Colonic mucosa (tissue), 4 donors: ENCODE measurements around the gene OR52E1. TPM values are rescaled to one million over a fixed set of nuclear protein-coding genes. Genes with fewer than 3 reads are reported as not detected.

Source experiments
- DNase-seq: peaks from one replicate; pipeline ENCODE4 v3.0.0-alpha.2; 2020
- H3K27ac ChIP-seq: fragments of 200-600 bp; one replicate; pipeline ENCODE4 v1.8.0; 2021
- H3K27me3 ChIP-seq: fragments of 200-600 bp; one replicate; pipeline ENCODE4 v1.8.0; 2021
- H3K36me3 ChIP-seq: fragments of 200-600 bp; one replicate; pipeline ENCODE4 v1.8.0; 2021
- H3K4me1 ChIP-seq: fragments of 200-600 bp; one replicate; pipeline ENCODE4 v1.8.0; 2021; ENCODE audit warnings: mild to moderate bottlenecking
- H3K4me3 ChIP-seq: fragments of 200-600 bp; one replicate; pipeline ENCODE4 v1.8.0; 2021
- H3K9ac ChIP-seq, 2 donors: one replicate each; pipeline ENCODE4 v1.7.0; 2013; ENCODE audit warnings: control low read depth in 2 of 2, low read depth in 2 of 2, low read length in 2 of 2
- H3K9me3 ChIP-seq: fragments of 200-600 bp; one replicate; pipeline ENCODE4 v1.8.0; 2021
- CTCF ChIP-seq: fragments of 200-600 bp; IDR thresholded peaks from one replicate; pipeline ENCODE4 v1.8.0; 2022; ENCODE audit warnings: antibody characterized with exemption, mild to moderate bottlenecking
- intact Hi-C: fragments of 100-400 bp; cut with DNase I; formaldehyde crosslinking; loops from one replicate; pipeline ENCODE4 v1.14.1; 2022
- total RNA-seq, 2 donors: library from RNA; stranded (reverse); fragmentation: NEBNext Ultra II Directional in 1 of 2; extraction: Animal tissue kit (Norgen Biotek cat#: 25700) in 1 of 2; gene quantifications; one replicate each; pipeline ENCODE4 v1.2.1, GENCODE V29; 2021
- donor health status: healthy.
- donor health status: DM: no; HTN: no; CAD: no.
- donor health status: DM: no; HTN: no; CAD: no.

The OR52E1 gene
- total RNA-seq, 2 donors from 2014 or later = not detected

GRCh38 chr11:5065027-5065426 is 4.3 kb upstream of the OR52E1 start:
- DNase-seq = no peak
- Histone ChIP-seq H3K27me3 (no peaks in the 10 kb centered on the region), H3K9me3 (no peaks in the 10 kb centered on the region), H3K4me3 (no peak overlapping the region), H3K27ac (no peak overlapping the region), H3K9ac (no peak overlapping the region), H3K4me1 (no peaks in the 10 kb centered on the region), H3K36me3 (no peaks in the 10 kb centered on the region)
- no peak for TF ChIP-seq CTCF
- intact Hi-C loops = no loop called here

GRCh38 chr11:5071799-5072198 is 2.4 kb downstream of the OR52E1 start:
- TF ChIP-seq CTCF = no peak
- no peaks in the 10 kb centered on the region for H3K9me3 ChIP-seq
- intact Hi-C loops = no loop called here
- H3K36me3 ChIP-seq = no peaks in the 10 kb centered on the region
- H3K9ac ChIP-seq = no peak overlapping the region
- H3K27ac ChIP-seq = no peak overlapping the region
- no peak overlapping the region for H3K4me3 ChIP-seq
- H3K4me1 ChIP-seq = no peaks in the 10 kb centered on the region
- no peaks in the 10 kb centered on the region for H3K27me3 ChIP-seq
- DNase-seq = no peak

GRCh38 chr11:5081405-5081804 is 12.0 kb downstream of the OR52E1 start:
- Histone ChIP-seq H3K4me3 (no peak overlapping the region), H3K36me3 (no peaks in the 10 kb centered on the region), H3K4me1 (no peaks in the 10 kb centered on the region), H3K27me3 (no peaks in the 10 kb centered on the region), H3K9me3 (no peaks in the 10 kb centered on the region), H3K9ac (no peak overlapping the region), H3K27ac (no peak overlapping the region)
- intact Hi-C loops = no loop called here
- no peak for TF ChIP-seq CTCF
- no peak for DNase-seq

- DNase-seq = no peak
- H3K4me3 ChIP-seq = no peak overlapping the region
- intact Hi-C loops = no loop called here
- H3K36me3 ChIP-seq = no peaks in the 10 kb centered on the region
- no peaks in the 10 kb centered on the region for H3K9me3 ChIP-seq
- no peak overlapping the region for H3K9ac ChIP-seq
- no peaks in the 10 kb centered on the region for H3K27me3 ChIP-seq
- H3K4me1 ChIP-seq = no peaks in the 10 kb centered on the region
- TF ChIP-seq CTCF = no peak
- H3K27ac ChIP-seq = no peak overlapping the region
Measured at GRCh38 chr11:5083602-5084001, 14.2 kb downstream of the OR52E1 start.

- no peak overlapping the region for H3K9ac ChIP-seq
- no peak overlapping the region for H3K27ac ChIP-seq
- H3K4me1 ChIP-seq = no peaks in the 10 kb centered on the region
- no peak for DNase-seq
- intact Hi-C loops = no loop called here
- no peaks in the 10 kb centered on the region for H3K27me3 ChIP-seq
- H3K36me3 ChIP-seq = no peaks in the 10 kb centered on the region
- TF ChIP-seq CTCF = no peak
- no peak overlapping the region for H3K4me3 ChIP-seq
- H3K9me3 ChIP-seq = no peaks in the 10 kb centered on the region
Measured at GRCh38 chr11:5088556-5088955, 19.2 kb downstream of the OR52E1 start.

GRCh38 chr11:5090668-5091067 is 21.3 kb downstream of the OR52E1 start:
- TF ChIP-seq CTCF = no peak
- Histone ChIP-seq H3K4me3 (no peak overlapping the region), H3K9ac (no peak overlapping the region), H3K27ac (no peak overlapping the region), H3K9me3 (no peaks in the 10 kb centered on the region), H3K27me3 (no peaks in the 10 kb centered on the region), H3K4me1 (no peaks in the 10 kb centered on the region), H3K36me3 (no peaks in the 10 kb centered on the region)
- no peak for DNase-seq
- intact Hi-C loops = no loop called here
